ENCODE data around the gene BLOC1S6. TPM values are rescaled to one million over a fixed set of nuclear protein-coding genes. Genes with fewer than 3 reads are reported as not detected.

The BLOC1S6 gene
- total RNA-seq, 2 experiments from 2014 or later = 36.1 to 52.5 TPM

- no peak overlapping the region for H3K27ac Mint-ChIP-seq
- H3K36me3 Mint-ChIP-seq (ENCODE audit: low read depth) = no peaks in the 10 kb centered on the region
- H3K4me3 Mint-ChIP-seq = no peak overlapping the region
- ChIA-PET POLR2A (no interaction called here), CTCF (interaction anchor here (0.8 to 1.4 kb wide), 3 partner anchors 18 to 77 kb away, joined by 3 to 4 read pairs (median 4); no protein-coding TSS in a partner anchor)
- intact Hi-C loops (cut with DNase I, micrococcal nuclease) = no loop called here
- no peak for ATAC-seq
- no peaks in the 10 kb centered on the region for H3K4me1 Mint-ChIP-seq
- H3K27me3 Mint-ChIP-seq = peaks cover 24% of the 10 kb centered on the region
- no peaks in the 10 kb centered on the region for H3K9me3 Mint-ChIP-seq (ENCODE audit: low read depth)
- no peak for DNase-seq
Measured at GRCh38 chr15:45555934-45556608, 31.1 kb upstream of the BLOC1S6 start.

GRCh38 chr15:45572617-45573016 lies 14.6 kb upstream of the BLOC1S6 start:
- Mint-ChIP-seq H3K4me3 (no peak overlapping the region), H3K4me1 (no peaks in the 10 kb centered on the region), H3K27me3 (peaks cover 16% of the 10 kb centered on the region), H3K27ac (no peak overlapping the region), H3K36me3 (ENCODE audit: low read depth) (no peaks in the 10 kb centered on the region), H3K9me3 (ENCODE audit: low read depth) (no peaks in the 10 kb centered on the region)
- DNase-seq (no peak), ATAC-seq (no peak)
- POLR2A ChIA-PET = no interaction called here
- CTCF ChIA-PET = no interaction called here
- intact Hi-C loops (cut with DNase I, micrococcal nuclease) = no loop called here

GRCh38 chr15:45573961-45574629 lies 13.1 kb upstream of the BLOC1S6 start:
- ATAC-seq = peak; percentile 47
- peak; percentile 34 for DNase-seq
- ChIA-PET CTCF (interaction anchor here (0.9 to 2.2 kb wide), 6 partner anchors 11 to 116 kb away, joined by 3 to 8 read pairs (median 3); partner anchors contain the start of gene BLOC1S6), POLR2A (no interaction called here)
- intact Hi-C loops (cut with DNase I, micrococcal nuclease) = no loop called here
- Mint-ChIP-seq H3K36me3 (ENCODE audit: low read depth) (no peaks in the 10 kb centered on the region), H3K4me3 (no peak overlapping the region), H3K27me3 (peaks cover 14% of the 10 kb centered on the region), H3K27ac (no peak overlapping the region), H3K9me3 (ENCODE audit: low read depth) (no peaks in the 10 kb centered on the region), H3K4me1 (no peaks in the 10 kb centered on the region)

- no peak for ATAC-seq
- Mint-ChIP-seq H3K27ac (no peak overlapping the region), H3K9me3 (ENCODE audit: low read depth) (no peaks in the 10 kb centered on the region), H3K27me3 (peaks cover under 1% of the 10 kb centered on the region), H3K4me1 (peaks cover 19% of the 10 kb centered on the region), H3K4me3 (no peak overlapping the region), H3K36me3 (ENCODE audit: low read depth) (no peaks in the 10 kb centered on the region)
- DNase-seq = no peak
- POLR2A ChIA-PET = no interaction called here
- CTCF ChIA-PET = no interaction called here
- intact Hi-C loops (cut with DNase I, micrococcal nuclease) = no loop called here
Measured at GRCh38 chr15:45581919-45582318, 5.3 kb upstream of the BLOC1S6 start.

GRCh38 chr15:45583731-45584639 lies 3.2 kb upstream of the BLOC1S6 start:
- ATAC-seq = no peak
- intact Hi-C loops (cut with DNase I, micrococcal nuclease) = no loop called here
- H3K27ac Mint-ChIP-seq = no peak overlapping the region
- no peaks in the 10 kb centered on the region for H3K27me3 Mint-ChIP-seq
- peak; percentile 50 for DNase-seq
- CTCF ChIA-PET = interaction anchor here (0.8 kb wide), 1 partner anchor 11 kb away, joined by 3 read pairs; no protein-coding TSS in a partner anchor
- H3K36me3 Mint-ChIP-seq (ENCODE audit: low read depth) = peaks cover 3% of the 10 kb centered on the region
- no peak overlapping the region for H3K4me3 Mint-ChIP-seq
- no peaks in the 10 kb centered on the region for H3K9me3 Mint-ChIP-seq (ENCODE audit: low read depth)
- peaks cover 29% of the 10 kb centered on the region for H3K4me1 Mint-ChIP-seq
- POLR2A ChIA-PET = interaction anchor here (0.6 kb wide), 1 partner anchor 90 kb away, joined by 9 read pairs; no protein-coding TSS in a partner anchor

GRCh38 chr15:45585069-45585791 lies 1.9 kb upstream of the BLOC1S6 start:
- no peaks in the 10 kb centered on the region for H3K27me3 Mint-ChIP-seq
- H3K36me3 Mint-ChIP-seq (ENCODE audit: low read depth) = peaks cover 3% of the 10 kb centered on the region
- H3K9me3 Mint-ChIP-seq (ENCODE audit: low read depth) = no peaks in the 10 kb centered on the region
- ATAC-seq (no peak), DNase-seq (peak; percentile 11)
- H3K4me3 Mint-ChIP-seq = no peak overlapping the region
- intact Hi-C loops (cut with DNase I, micrococcal nuclease) = no loop called here
- CTCF ChIA-PET = interaction anchor here (0.8 to 4.2 kb wide), 6 partner anchors 12 to 127 kb away, joined by 3 to 33 read pairs (median 6); no protein-coding TSS in a partner anchor
- POLR2A ChIA-PET = interaction anchor here (3.1 kb wide), 1 partner anchor 183 kb away, joined by 23 read pairs; a partner anchor contains a TSS
- peak overlapping the region; percentile 29 for H3K27ac Mint-ChIP-seq
- peaks cover 37% of the 10 kb centered on the region for H3K4me1 Mint-ChIP-seq

GRCh38 chr15:45586125-45586524 lies 1.1 kb upstream of the BLOC1S6 start:
- Mint-ChIP-seq H3K4me3 (peak overlapping the region; percentile 94), H3K9me3 (ENCODE audit: low read depth) (no peaks in the 10 kb centered on the region), H3K36me3 (ENCODE audit: low read depth) (peaks cover 3% of the 10 kb centered on the region), H3K4me1 (peaks cover 41% of the 10 kb centered on the region), H3K27me3 (no peaks in the 10 kb centered on the region), H3K27ac (peak overlapping the region; percentile 100)
- ChIA-PET CTCF (interaction anchor here (0.7 to 4.2 kb wide), 12 partner anchors 11 to 184 kb away, joined by 3 to 33 read pairs (median 5); a partner anchor contains a TSS), POLR2A (interaction anchor here (0.8 to 3.1 kb wide), 3 partner anchors 54 to 385 kb away, joined by 3 to 23 read pairs (median 4); a partner anchor contains a TSS)
- intact Hi-C loops (cut with DNase I, micrococcal nuclease) = loop anchor here (2.0 kb wide), 3 partner anchors 51 to 419 kb away; no protein-coding TSS in a partner anchor
- DNase-seq (no peak), ATAC-seq (no peak)

- Mint-ChIP-seq H3K27me3 (no peaks in the 10 kb centered on the region), H3K4me1 (peaks cover 44% of the 10 kb centered on the region), H3K9me3 (ENCODE audit: low read depth) (no peaks in the 10 kb centered on the region), H3K4me3 (peak overlapping the region; percentile 94), H3K36me3 (ENCODE audit: low read depth) (peaks cover 3% of the 10 kb centered on the region), H3K27ac (peak overlapping the region; percentile 100)
- CTCF ChIA-PET = interaction anchor here (0.6 to 4.2 kb wide), 16 partner anchors 11 to 272 kb away, joined by 3 to 33 read pairs (median 4); a partner anchor contains a TSS
- DNase-seq = no peak
- POLR2A ChIA-PET = interaction anchor here (0.5 to 3.1 kb wide), 5 partner anchors 50 to 389 kb away, joined by 3 to 23 read pairs (median 4); a partner anchor contains a TSS
- peak; percentile 2 for ATAC-seq
- intact Hi-C loops (cut with DNase I, micrococcal nuclease) = loop anchor here (1.0 to 2.0 kb wide), 9 partner anchors 49 to 420 kb away; partner anchors contain the start of genes SLC30A4 (in 2 of the 2) and SQOR (in 1 of the 2)
Measured at GRCh38 chr15:45586601-45587094, 531 bp upstream of the BLOC1S6 start.

GRCh38 chr15:45587863-45588170 lies 638 bp downstream of the BLOC1S6 start:
- Mint-ChIP-seq H3K36me3 (ENCODE audit: low read depth) (peaks cover 5% of the 10 kb centered on the region), H3K27me3 (no peaks in the 10 kb centered on the region), H3K4me1 (peaks cover 51% of the 10 kb centered on the region), H3K9me3 (ENCODE audit: low read depth) (no peaks in the 10 kb centered on the region), H3K4me3 (peak overlapping the region; percentile 94), H3K27ac (peak overlapping the region; percentile 100)
- POLR2A ChIA-PET = interaction anchor here (0.6 to 3.1 kb wide), 6 partner anchors 10 to 875 kb away, joined by 3 to 23 read pairs (median 4); partner anchors contain the start of gene SHF
- intact Hi-C loops (cut with DNase I, micrococcal nuclease) = loop anchor here (1.0 to 2.0 kb wide), 9 partner anchors 47 to 421 kb away; partner anchors contain the start of genes SLC30A4 (in 2 of the 2) and SQOR (in 1 of the 2)
- CTCF ChIA-PET = interaction anchor here (0.6 to 4.2 kb wide), 8 partner anchors 14 to 188 kb away, joined by 3 to 33 read pairs (median 5); no protein-coding TSS in a partner anchor
- ATAC-seq = no peak
- DNase-seq = no peak

- intact Hi-C loops (cut with DNase I, micrococcal nuclease) = no loop called here
- no peaks in the 10 kb centered on the region for H3K27me3 Mint-ChIP-seq
- CTCF ChIA-PET = interaction anchor here (0.6 to 4.2 kb wide), 9 partner anchors 14 to 189 kb away, joined by 3 to 33 read pairs (median 4); a partner anchor contains a TSS
- peak overlapping the region; percentile 94 for H3K4me3 Mint-ChIP-seq
- ATAC-seq = no peak
- no peaks in the 10 kb centered on the region for H3K9me3 Mint-ChIP-seq (ENCODE audit: low read depth)
- H3K36me3 Mint-ChIP-seq (ENCODE audit: low read depth) = peaks cover 6% of the 10 kb centered on the region
- H3K27ac Mint-ChIP-seq = peak overlapping the region; percentile 100
- H3K4me1 Mint-ChIP-seq = peaks cover 51% of the 10 kb centered on the region
- DNase-seq = no peak
- POLR2A ChIA-PET = interaction anchor here (0.6 to 3.1 kb wide), 5 partner anchors 9 to 401 kb away, joined by 3 to 23 read pairs (median 6); partner anchors contain the start of gene SHF
Measured at GRCh38 chr15:45588219-45588875, 1.2 kb downstream of the BLOC1S6 start.

Measured in activated CD4-positive, alpha-beta T cell treated with anti-CD3 and anti-CD28 coated beads for 36 hours (primary cell).